Choroid plexus epithelial cell (primary cell): ENCODE measurements around the gene PGBD2.

ENCODE experiments used
- DNase-seq: peaks from one replicate; pipeline ENCODE4 v3.0.0-alpha.2; 2010; ENCODE audit warnings: low read depth
- H3K4me3 ChIP-seq: 2 replicates; pipeline ENCODE4 v1.5.1; 2011; ENCODE audit warnings: low read depth, mild to moderate bottlenecking, control low read depth, low read length, moderate library complexity
- CTCF ChIP-seq: conservative IDR thresholded peaks from 2 replicates; pipeline ENCODE4 v1.5.1; 2011; ENCODE audit warnings: low read depth, mild to moderate bottlenecking, control low read depth, inconsistent platforms, low read length, moderate library complexity

Gene PGBD2

DNA sequence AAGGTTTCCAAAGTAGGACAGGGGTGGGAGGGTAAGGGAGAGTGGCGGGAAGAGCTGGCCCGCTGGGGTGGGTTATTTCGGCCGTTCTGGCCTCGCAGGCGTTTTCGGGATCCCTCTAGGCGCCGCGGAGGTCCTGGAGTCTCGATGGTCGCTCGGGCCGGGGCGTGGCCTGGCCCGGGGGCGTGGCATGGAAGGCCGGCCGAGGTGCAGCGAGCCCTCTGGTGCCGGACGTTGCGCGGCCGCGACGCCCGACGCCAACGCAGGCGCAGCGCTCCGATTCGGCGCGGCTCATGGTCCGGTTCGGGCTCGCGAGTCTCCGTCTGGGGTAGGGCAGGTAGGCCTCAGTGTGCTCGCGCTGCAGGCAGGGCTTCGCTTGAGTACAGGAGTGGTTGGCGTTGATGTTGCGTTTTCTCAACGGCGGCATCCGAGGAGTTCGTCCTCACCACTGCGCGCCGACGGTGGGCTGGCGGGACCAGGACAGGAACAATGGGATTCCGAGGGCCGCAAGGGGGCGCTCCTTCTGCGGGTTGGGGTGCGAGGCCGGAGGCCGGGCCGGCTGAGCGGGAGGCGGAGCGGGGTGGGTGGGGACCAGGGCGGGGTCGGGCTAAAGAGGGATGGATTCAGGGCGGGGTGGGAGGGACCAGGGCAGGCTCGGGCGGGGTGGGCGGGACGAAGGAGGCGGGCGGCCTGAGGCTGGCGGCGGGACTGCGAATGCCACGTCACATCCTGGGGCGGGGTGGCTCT is at the start of gene PGBD2:
PGBD2 (plus strand) TSS at position 227 of the 744 bp plus-strand sequence. CDS start 7,628 bp downstream, outside the sequence.
- DNase-seq, result peak; percentile 96
- H3K4me3 ChIP-seq, result peak within 1 kb of the TSS; percentile 86
- TF ChIP-seq CTCF, result peak; percentile 70

GRCh38 chr1:248857201-248857600 is 48.8 kb upstream of the PGBD2 start:
- TF ChIP-seq CTCF, result no peak
- H3K4me3 ChIP-seq, result no peak overlapping the region
- DNase-seq, result no peak

DNA sequence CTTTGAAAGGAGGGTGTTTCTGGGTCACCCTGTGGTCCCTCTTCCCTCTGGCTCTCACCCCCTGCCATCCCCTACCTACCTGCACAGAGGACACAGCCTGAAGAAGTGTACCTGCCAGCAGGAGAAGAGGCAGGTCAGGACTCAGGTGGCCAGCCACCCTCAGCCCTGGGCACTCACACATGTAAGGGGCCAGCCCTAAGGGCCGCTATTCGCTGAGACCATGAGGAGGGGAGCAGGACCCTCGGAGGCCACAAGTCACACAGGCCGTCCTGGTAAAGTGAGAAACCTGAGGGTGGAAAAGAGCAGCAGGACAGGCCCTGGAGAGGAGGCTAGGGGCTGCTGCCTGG is 48.3 kb upstream of the PGBD2 start:
- DNase-seq, result no peak
- TF ChIP-seq CTCF, result no peak
- peak overlapping the region; percentile 83 for H3K4me3 ChIP-seq

GRCh38 chr1:248858096-248858890 is 47.7 kb upstream of the PGBD2 start:
- TF ChIP-seq CTCF, result peak; percentile 35
- DNase-seq, result peak; percentile 63
- peak overlapping the region; percentile 83 for H3K4me3 ChIP-seq

DNA sequence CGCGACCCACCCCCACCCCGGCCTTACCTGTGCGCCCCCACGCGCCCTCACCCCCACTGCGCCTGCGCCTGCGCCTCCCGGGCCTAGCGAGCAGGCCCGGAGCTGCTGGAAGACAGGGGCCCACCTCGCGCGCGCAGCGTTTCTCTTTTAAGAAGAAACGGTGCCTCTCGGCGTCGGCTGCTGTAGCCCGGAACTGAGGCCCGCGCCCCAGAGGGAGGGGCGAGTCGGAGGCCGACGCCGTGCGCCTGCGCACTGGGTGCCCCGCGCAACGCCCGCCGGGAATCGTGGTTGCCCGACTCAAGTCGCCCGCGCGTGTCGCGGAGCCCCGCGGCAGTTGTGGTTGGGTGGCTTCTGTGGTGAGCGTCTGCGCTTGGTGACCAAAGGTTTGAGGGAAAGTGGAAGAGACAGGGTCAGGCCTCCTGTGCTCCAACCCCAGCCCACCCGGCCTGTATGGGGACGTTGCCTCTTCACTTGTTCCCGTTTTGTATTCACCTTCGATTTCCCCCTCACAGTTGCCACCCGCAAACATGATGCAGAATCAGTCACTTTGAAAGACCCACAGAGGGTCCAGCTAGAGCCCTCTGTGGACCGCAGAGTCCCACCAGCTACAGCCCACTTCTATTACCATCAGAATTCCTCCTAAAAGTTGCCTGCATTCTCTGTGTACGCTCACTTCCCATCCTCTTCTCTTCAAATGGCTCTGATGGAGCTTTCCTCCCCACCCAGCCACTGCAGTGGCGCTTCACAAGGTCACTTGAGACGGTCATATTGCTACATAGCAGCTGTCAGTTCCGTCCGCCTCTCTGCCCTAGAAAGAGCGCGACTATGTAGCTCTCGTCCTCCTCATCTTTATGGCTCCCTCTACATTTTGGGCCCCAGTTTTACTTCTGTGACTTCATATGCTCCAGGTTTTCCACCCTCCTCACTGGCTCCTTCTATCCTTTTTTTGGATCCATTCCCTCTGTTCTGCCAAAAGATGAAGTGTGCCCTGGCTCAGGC is 46.8 kb upstream of the PGBD2 start, which contains the start of gene ZNF692:
ZNF692 (minus strand) TSS at position 195 of the 999 bp plus-strand sequence. CDS start 776 bp downstream, outside the sequence.
- no peak for TF ChIP-seq CTCF
- peak within 1 kb of the TSS; percentile 83 for H3K4me3 ChIP-seq
- DNase-seq, result peak; percentile 98

DNA sequence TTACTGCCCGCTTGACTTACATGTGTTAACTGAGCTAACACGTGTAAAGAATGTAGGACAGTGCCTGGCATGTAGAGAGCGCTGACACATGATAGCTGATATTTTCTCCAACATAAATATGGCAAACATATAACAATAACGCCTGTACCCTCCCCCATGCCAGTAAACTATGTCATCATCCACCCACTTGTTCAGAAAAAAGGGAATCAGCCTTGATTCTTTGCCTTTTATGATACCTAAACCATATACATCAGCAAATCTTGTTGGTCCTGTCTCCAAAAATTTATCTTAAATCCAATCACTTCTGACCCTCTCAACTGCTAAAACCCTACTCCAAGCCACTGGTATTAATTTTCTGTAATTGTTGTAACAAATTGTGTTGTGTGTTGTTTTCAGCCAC is 46.0 kb upstream of the PGBD2 start:
- DNase-seq, result no peak
- no peak overlapping the region for H3K4me3 ChIP-seq
- TF ChIP-seq CTCF, result no peak
